ENCODE data around the gene WBP11. TPM values are rescaled to one million over a fixed set of nuclear protein-coding genes. Genes with fewer than 3 reads are reported as not detected.
"Not testable (repeated sequence)": the region's sequence is repeated elsewhere in the genome, so short reads cannot be mapped to it uniquely, and the experiment has no call there.

The WBP11 gene
- total RNA-seq, 1 donor from 2014 or later = 6.7 TPM

GRCh38 chr12:14756334-14757143 is 46.7 kb downstream of the WBP11 start:
- Histone ChIP-seq H3K4me1 (no peaks in the 10 kb centered on the region), H3K27me3 (no peaks in the 10 kb centered on the region), H3K9me3 (no peaks in the 10 kb centered on the region), H3K27ac (no peak overlapping the region), H3K4me3 (no peak overlapping the region), H3K36me3 (peaks cover 0 to 6% of the 10 kb centered on the region in 2 donors)
- DNase-seq (ENCODE audit: low spot score in 2 of 2) = no peak
- intact Hi-C loops (cut with DNase I) = no loop called here
- TF ChIP-seq CTCF (IDR thresholded peaks at IDR 0.05) = peak in 1 of 3 experiments; percentile 9

GRCh38 chr12:14751986-14752385 is 51.3 kb downstream of the WBP11 start:
- intact Hi-C loops (cut with DNase I) = no loop called here
- Histone ChIP-seq H3K4me3 (no peak overlapping the region), H3K27me3 (no peaks in the 10 kb centered on the region), H3K4me1 (no peaks in the 10 kb centered on the region), H3K9me3 (no peaks in the 10 kb centered on the region), H3K27ac (no peak overlapping the region), H3K36me3 (peaks cover 0 to 4% of the 10 kb centered on the region in 2 donors)
- no peak for DNase-seq (ENCODE audit: low spot score in 2 of 2)
- no peak for TF ChIP-seq CTCF (IDR thresholded peaks at IDR 0.05)

GRCh38 chr12:14743061-14743460 is 60.2 kb downstream of the WBP11 start:
- TF ChIP-seq CTCF (IDR thresholded peaks at IDR 0.05) = no peak
- no peak overlapping the region for H3K27ac ChIP-seq
- intact Hi-C loops (cut with DNase I) = no loop called here
- peaks cover 2 to 9% of the 10 kb centered on the region in 2 donors for H3K36me3 ChIP-seq
- no peaks in the 10 kb centered on the region for H3K27me3 ChIP-seq
- no peaks in the 10 kb centered on the region for H3K9me3 ChIP-seq
- DNase-seq (ENCODE audit: low spot score in 2 of 2) = no peak
- no peak overlapping the region for H3K4me3 ChIP-seq
- H3K4me1 ChIP-seq = no peaks in the 10 kb centered on the region

GRCh38 chr12:14741942-14742341 is 61.3 kb downstream of the WBP11 start:
- H3K4me3 ChIP-seq = no peak overlapping the region
- intact Hi-C loops (cut with DNase I) = no loop called here
- H3K36me3 ChIP-seq = peaks cover 2 to 5% of the 10 kb centered on the region in 2 donors
- H3K9me3 ChIP-seq = no peaks in the 10 kb centered on the region
- no peaks in the 10 kb centered on the region for H3K27me3 ChIP-seq
- no peak for DNase-seq (ENCODE audit: low spot score in 2 of 2)
- H3K27ac ChIP-seq = no peak overlapping the region
- no peak for TF ChIP-seq CTCF (IDR thresholded peaks at IDR 0.05)
- H3K4me1 ChIP-seq = no peaks in the 10 kb centered on the region

DNA sequence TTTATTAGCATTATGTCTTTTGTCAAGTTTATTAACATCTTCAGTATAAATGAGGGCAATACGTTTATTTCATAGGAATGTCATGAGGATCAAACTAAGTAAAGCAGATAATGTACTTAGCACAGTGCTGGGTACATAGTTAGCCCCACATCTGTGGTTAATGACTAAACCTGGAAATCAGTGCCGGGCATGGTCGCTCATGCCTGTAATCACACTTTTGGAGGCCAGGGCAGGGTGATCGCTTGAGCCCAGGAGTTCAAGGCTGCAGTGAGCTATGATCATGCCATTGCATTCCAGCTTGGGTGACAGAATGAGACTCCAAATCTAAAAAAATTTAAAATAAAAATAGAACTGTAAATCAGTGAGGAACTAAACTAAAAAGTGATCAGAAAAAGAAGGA is 62.1 kb downstream of the WBP11 start:
- intact Hi-C loops (cut with DNase I) = no loop called here
- Histone ChIP-seq H3K27ac (no peak overlapping the region), H3K9me3 (no peaks in the 10 kb centered on the region)

GRCh38 chr12:14736441-14736840 is 66.8 kb downstream of the WBP11 start:
- H3K27me3 ChIP-seq; DNase-seq (ENCODE audit: low spot score in 2 of 2); H3K4me1 ChIP-seq; H3K4me3 ChIP-seq; H3K9me3 ChIP-seq; intact Hi-C loops (cut with DNase I); H3K27ac ChIP-seq; H3K36me3 ChIP-seq: not testable (repeated sequence)

More for the DNA sequence above, 62.1 kb downstream of the WBP11 start:
- TF ChIP-seq CTCF (IDR thresholded peaks at IDR 0.05) = no peak
- H3K4me1 ChIP-seq = no peaks in the 10 kb centered on the region
- DNase-seq (ENCODE audit: low spot score in 2 of 2) = no peak
- no peaks in the 10 kb centered on the region for H3K27me3 ChIP-seq
- H3K36me3 ChIP-seq = peaks cover 2 to 4% of the 10 kb centered on the region in 2 donors
- no peak overlapping the region for H3K4me3 ChIP-seq

Other genes with a start within 250 kb of the WBP11 start
- gene PLBD1, start 235.6 kb downstream of the WBP11 start, total RNA-seq = 15.2 TPM
- gene GUCY2C, start 106.9 kb downstream of the WBP11 start, total RNA-seq = not detected
- gene C12orf60, start 192 bp upstream of the WBP11 start, total RNA-seq = not detected
- gene SMCO3, start 10.7 kb upstream of the WBP11 start, total RNA-seq = 2.1 TPM
- gene ART4, start 40.0 kb upstream of the WBP11 start, total RNA-seq = 40.4 TPM
- 3,618 TPM for gene MGP, start 82.4 kb upstream of the WBP11 start, total RNA-seq
- gene ERP27, start 135.1 kb upstream of the WBP11 start, total RNA-seq = not detected
- 87.1 TPM for gene ARHGDIB, start 158.1 kb upstream of the WBP11 start, total RNA-seq
- not detected for gene PDE6H, start 169.6 kb upstream of the WBP11 start, total RNA-seq